Uterus (tissue), 4 donors: ENCODE results near the gene FOXP2. TPM values are rescaled to one million over a fixed set of nuclear protein-coding genes. Genes with fewer than 3 reads are reported as not detected.

Experiments
- DNase-seq, 2 donors: peaks; one replicate each; pipeline ENCODE4 v3.0.0-alpha.2; 2019 to 2020
- H3K27ac ChIP-seq, 2 donors: fragments of 200-600 bp; sonication (generic); 1 replicate in 1 of 2; 2 replicates in 1 of 2; pipeline ENCODE4 v1.5.1; 2016 to 2018
- H3K27me3 ChIP-seq, 2 donors: fragments of 200-600 bp; sonication (generic); one replicate each; pipeline ENCODE4 v1.5.1; 2018 to 2019; ENCODE audit warnings: control low read depth in 1 of 2
- H3K36me3 ChIP-seq, 2 donors: fragments of 200-600 bp; sonication (generic); one replicate each; pipeline ENCODE4 v1.5.1; 2019; ENCODE audit warnings: control low read depth in 1 of 2
- H3K4me1 ChIP-seq, 2 donors: fragments of 200-600 bp; sonication (generic); one replicate each; pipeline ENCODE4 v1.5.1; 2018 to 2019; ENCODE audit warnings: control low read depth in 1 of 2
- H3K4me3 ChIP-seq, 2 donors: fragments of 200-600 bp; sonication (generic); 1 replicate in 1 of 2; 2 replicates in 1 of 2; pipeline ENCODE4 v1.5.1; 2018 to 2019; ENCODE audit warnings: mild to moderate bottlenecking in 1 of 2
- H3K9me3 ChIP-seq, 2 donors: fragments of 200-600 bp; sonication (generic); one replicate each; pipeline ENCODE4 v1.5.1; 2019; ENCODE audit warnings: control low read depth in 1 of 2
- POLR2A ChIP-seq, 2 donors: fragments of 450-650 bp; IDR thresholded peaks; one replicate each; pipeline ENCODE4 v1.6.1; 2016; ENCODE audit warnings: antibody characterized with exemption in 2 of 2, mild to moderate bottlenecking in 1 of 2, moderate library complexity in 1 of 2
- intact Hi-C: fragments of 100-400 bp; cut with DNase I; formaldehyde crosslinking; loops from one replicate; pipeline ENCODE4 v1.15.1; 2023; ENCODE audit warnings: low total_unique reads
- total RNA-seq, 4 donors: library from RNA; depleted of rRNA in 3 of 4; stranded (reverse); fragments of >200 nt in 3 of 4; gene quantifications; one replicate each; pipeline versions ENCODE4 v1.1.0 to v1.2.4, GENCODE V29; 2014 to 2023
- TF ChIP-seq, protein P1 (sequence below), 4 experiments: fragments of 200-600 bp in 2 of 4; fragments of 450-650 bp in 2 of 4; sonication (generic) in 2 of 4; IDR thresholded peaks; one replicate each; pipeline ENCODE4 v1.5.1; 2016 to 2019; ENCODE audit warnings: antibody characterized with exemption in 4 of 4, mild to moderate bottlenecking in 2 of 4, moderate library complexity in 1 of 4
- donor health status: DM: yes; HTN: yes; CAD: no.

Gene FOXP2
- total RNA-seq, 4 donors from 2014 or later = 17.6 to 59.3 (median 24.9) TPM

DNA sequence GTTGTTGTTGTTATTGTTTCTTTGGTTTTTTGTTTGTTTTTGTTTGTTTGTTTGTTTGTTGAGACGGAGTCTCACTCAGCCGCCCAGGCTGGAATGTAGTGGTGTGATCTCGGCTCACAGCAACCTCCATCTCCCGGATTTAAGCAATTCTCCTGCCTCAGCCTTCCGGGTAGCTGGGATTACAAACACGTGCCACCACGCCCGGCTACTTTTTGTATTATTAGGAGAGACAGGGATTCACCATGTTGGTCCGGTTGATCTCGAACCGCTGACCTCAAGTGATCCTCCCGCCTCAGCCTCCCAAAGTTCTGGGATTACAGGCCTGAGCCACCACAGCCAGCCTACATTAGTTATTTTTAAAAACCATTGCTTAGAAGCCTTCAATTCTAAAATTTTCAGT lies 45.0 kb downstream of the FOXP2 start:
- TF ChIP-seq POLR2A (IDR thresholded peaks at IDR 0.05) = no peak
- TF ChIP-seq, protein P1, sequence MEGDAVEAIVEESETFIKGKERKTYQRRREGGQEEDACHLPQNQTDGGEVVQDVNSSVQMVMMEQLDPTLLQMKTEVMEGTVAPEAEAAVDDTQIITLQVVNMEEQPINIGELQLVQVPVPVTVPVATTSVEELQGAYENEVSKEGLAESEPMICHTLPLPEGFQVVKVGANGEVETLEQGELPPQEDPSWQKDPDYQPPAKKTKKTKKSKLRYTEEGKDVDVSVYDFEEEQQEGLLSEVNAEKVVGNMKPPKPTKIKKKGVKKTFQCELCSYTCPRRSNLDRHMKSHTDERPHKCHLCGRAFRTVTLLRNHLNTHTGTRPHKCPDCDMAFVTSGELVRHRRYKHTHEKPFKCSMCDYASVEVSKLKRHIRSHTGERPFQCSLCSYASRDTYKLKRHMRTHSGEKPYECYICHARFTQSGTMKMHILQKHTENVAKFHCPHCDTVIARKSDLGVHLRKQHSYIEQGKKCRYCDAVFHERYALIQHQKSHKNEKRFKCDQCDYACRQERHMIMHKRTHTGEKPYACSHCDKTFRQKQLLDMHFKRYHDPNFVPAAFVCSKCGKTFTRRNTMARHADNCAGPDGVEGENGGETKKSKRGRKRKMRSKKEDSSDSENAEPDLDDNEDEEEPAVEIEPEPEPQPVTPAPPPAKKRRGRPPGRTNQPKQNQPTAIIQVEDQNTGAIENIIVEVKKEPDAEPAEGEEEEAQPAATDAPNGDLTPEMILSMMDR (IDR thresholded peaks at IDR 0.05) = no peak
- no peak for DNase-seq
- H3K27me3 ChIP-seq = no peaks in the 10 kb centered on the region
- no peaks in the 10 kb centered on the region for H3K4me1 ChIP-seq
- H3K27ac ChIP-seq = no peak overlapping the region
- no peak overlapping the region for H3K4me3 ChIP-seq
- H3K9me3 ChIP-seq = no peaks in the 10 kb centered on the region
- intact Hi-C loops = no loop called here
- no peaks in the 10 kb centered on the region for H3K36me3 ChIP-seq

DNA sequence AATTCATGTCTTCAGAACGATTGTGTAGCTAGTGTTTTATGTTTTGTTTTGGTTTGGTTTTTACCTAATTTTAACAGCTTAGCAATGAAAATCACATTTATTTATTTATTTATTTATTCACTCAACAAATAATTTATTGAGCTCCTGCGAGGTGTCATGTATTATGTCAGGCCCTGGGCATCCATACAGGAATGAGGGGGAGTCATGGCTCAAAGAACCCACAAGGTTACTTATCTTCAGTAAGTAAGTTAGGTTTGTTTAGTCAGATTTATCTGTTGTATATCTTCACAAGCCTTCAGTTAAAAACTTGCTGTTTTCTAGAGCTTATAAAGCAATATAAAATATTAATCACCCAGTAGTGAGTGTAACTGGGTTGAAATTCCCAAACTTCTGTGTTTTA lies 45.4 kb downstream of the FOXP2 start:
- Histone ChIP-seq H3K27me3 (no peaks in the 10 kb centered on the region), H3K4me1 (no peaks in the 10 kb centered on the region), H3K27ac (no peak overlapping the region), H3K4me3 (no peak overlapping the region), H3K36me3 (no peaks in the 10 kb centered on the region), H3K9me3 (no peaks in the 10 kb centered on the region)
- DNase-seq = no peak
- TF ChIP-seq POLR2A (IDR thresholded peaks at IDR 0.05) = no peak
- TF ChIP-seq, protein P1 (IDR thresholded peaks at IDR 0.05) = no peak
- intact Hi-C loops = no loop called here

DNA sequence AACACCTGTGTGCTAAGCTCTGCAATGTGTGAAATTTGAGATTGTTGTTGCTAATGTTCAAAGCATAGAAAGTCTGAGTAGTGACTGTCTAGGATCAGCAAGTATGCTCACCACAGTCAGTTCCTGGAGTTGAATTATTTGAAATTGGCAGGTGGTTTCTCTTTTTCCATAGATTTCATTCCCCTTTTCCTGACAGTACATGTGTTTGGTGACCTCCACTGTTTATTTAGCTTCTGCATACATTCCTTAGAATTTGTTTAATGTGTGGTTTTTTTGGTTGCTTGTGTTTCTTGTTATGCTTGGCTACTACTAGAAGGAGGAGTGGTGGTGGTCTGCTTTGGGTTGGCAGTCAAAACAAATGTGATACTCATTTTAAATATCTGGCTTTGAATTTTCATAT lies 52.3 kb downstream of the FOXP2 start:
- DNase-seq = no peak
- no peaks in the 10 kb centered on the region for H3K4me1 ChIP-seq
- no peak overlapping the region for H3K4me3 ChIP-seq
- no peak for TF ChIP-seq POLR2A (IDR thresholded peaks at IDR 0.05)
- TF ChIP-seq, protein P1 (IDR thresholded peaks at IDR 0.05) = no peak
- no peaks in the 10 kb centered on the region for H3K9me3 ChIP-seq
- H3K27me3 ChIP-seq = no peaks in the 10 kb centered on the region
- no peaks in the 10 kb centered on the region for H3K36me3 ChIP-seq
- intact Hi-C loops = no loop called here
- H3K27ac ChIP-seq = no peak overlapping the region

DNA sequence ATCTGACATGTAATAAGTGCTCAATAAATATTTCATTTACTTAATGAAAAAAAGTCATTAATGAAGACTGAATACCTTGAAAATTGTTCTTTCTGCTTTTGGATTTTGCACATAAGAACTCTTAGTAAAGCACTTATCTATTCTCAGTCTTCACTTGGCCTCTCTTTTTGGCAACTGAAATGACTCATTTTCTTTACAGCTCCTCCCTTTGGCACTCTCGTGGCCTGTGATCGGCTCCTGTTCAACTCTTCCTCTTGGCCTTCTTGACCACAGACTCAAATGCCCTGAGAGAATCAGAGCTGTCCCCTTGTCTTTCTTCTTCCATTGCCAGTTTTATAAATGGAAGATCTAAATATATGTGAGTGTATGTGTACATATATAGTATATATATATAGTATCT lies 54.2 kb downstream of the FOXP2 start:
- Histone ChIP-seq H3K27ac (no peak overlapping the region), H3K9me3 (no peaks in the 10 kb centered on the region), H3K4me1 (no peaks in the 10 kb centered on the region), H3K27me3 (no peaks in the 10 kb centered on the region), H3K4me3 (no peak overlapping the region), H3K36me3 (no peaks in the 10 kb centered on the region)
- no peak for DNase-seq
- TF ChIP-seq POLR2A (IDR thresholded peaks at IDR 0.05) = no peak
- TF ChIP-seq, protein P1 (IDR thresholded peaks at IDR 0.05) = no peak
- intact Hi-C loops = no loop called here

DNA sequence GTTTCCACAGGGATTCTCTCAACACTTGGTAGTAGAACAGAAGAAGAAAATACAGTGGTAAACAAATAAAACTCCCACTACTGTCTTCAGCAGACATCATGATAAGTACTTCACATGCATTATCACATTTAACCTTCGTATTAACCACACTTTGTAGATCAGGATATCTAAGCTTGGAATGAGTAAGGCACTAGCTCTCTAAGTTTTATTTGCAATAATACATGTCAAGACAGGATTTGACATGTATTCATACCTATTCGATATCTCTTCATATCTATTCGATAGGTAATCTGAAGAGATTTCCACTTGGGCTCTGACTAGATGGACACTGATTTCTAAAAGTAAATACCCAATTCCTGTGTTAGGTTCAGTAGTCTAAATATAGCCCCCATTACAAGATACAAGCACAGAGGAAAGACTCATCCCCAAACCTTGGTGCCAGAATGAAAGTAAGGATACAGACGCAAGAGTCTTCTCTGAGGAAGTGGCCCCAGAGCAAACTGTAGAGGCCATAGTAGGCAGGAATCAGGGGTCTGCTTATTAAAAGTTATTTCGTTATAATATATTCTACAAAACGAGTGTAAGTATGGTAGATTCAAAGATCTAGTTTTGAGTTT lies 58.4 kb downstream of the FOXP2 start:
- intact Hi-C loops = no loop called here
- TF ChIP-seq, protein P1 (IDR thresholded peaks at IDR 0.05) = no peak
- no peak for TF ChIP-seq POLR2A (IDR thresholded peaks at IDR 0.05)
- Histone ChIP-seq H3K9me3 (no peaks in the 10 kb centered on the region), H3K36me3 (no peaks in the 10 kb centered on the region), H3K4me3 (no peak overlapping the region), H3K27me3 (no peaks in the 10 kb centered on the region), H3K4me1 (no peaks in the 10 kb centered on the region), H3K27ac (no peak overlapping the region)
- no peak for DNase-seq
